ENCODE measurements around the gene PHF3.

GRCh38 chr6:63760199-63760598, 124.6 kb downstream of the PHF3 start:
- TF ChIP-seq CTCF (conservative IDR thresholded peaks at IDR 0.05; ENCODE audit: low read depth in 2 of 2), result no peak
- no peak for TF ChIP-seq POLR2AphosphoS5 (IDR thresholded peaks at IDR 0.05; ENCODE audit: low read depth)
- no peak for TF ChIP-seq NANOG (IDR thresholded peaks at IDR 0.05; ENCODE audit: borderline replicate concordance)
- no peak for TF ChIP-seq EZH2phosphoT487 (IDR thresholded peaks at IDR 0.05; ENCODE audit: unreplicated experiment)
- no peak for TF ChIP-seq EZH2 (IDR thresholded peaks at IDR 0.05; ENCODE audit: low read depth, unreplicated experiment)
